Cardiac fibroblast (primary cell): ENCODE results near the gene FRYL.

Experiments used
- DNase-seq, 2 donors: peaks; one replicate each; pipeline versions ENCODE4 v3.0.0 to v3.0.0-alpha.2; 2010; ENCODE audit warnings: low read depth in 2 of 2
- H3K4me3 ChIP-seq, 2 donors: replicated peaks in 1 of 2; 1 replicate in 1 of 2; 2 replicates in 1 of 2; pipeline ENCODE4 v1.5.1; 2011; ENCODE audit warnings: low read depth in 2 of 2, low read length in 2 of 2, mild to moderate bottlenecking in 2 of 2, moderate library complexity in 1 of 2
- CTCF ChIP-seq: IDR thresholded peaks from one replicate; pipeline ENCODE4 v1.5.1; 2011; ENCODE audit warnings: low read depth, mild to moderate bottlenecking, low read length, inconsistent platforms

FRYL gene

GRCh38 chr4:48539597-48539996 lies 240.5 kb downstream of the FRYL start:
- H3K4me3 ChIP-seq: no peak overlapping the region
- DNase-seq: no peak
- TF ChIP-seq CTCF: no peak

DNA sequence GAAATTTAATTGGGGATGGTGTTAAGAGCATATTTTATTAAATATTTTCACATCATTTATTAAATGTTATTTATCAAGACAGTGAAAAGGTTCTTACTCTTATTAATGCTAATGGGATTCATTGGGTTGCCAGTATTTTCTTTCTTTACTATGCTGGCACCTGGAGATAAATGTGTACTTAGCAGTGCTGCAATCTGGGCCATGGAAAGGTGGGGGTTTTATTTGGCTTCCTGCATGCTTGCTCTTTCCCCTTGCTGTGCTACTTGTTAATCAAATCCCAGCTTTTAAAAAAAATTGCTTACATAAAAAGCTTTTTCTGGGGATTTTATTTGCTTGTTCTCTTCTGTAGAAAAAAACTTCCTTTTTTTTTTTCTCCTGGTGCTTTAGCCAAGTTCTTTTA lies 241.7 kb downstream of the FRYL start:
- no peak for TF ChIP-seq CTCF
- DNase-seq: peak in 1 of 2 donors; percentile 2
- H3K4me3 ChIP-seq: no peak overlapping the region

DNA sequence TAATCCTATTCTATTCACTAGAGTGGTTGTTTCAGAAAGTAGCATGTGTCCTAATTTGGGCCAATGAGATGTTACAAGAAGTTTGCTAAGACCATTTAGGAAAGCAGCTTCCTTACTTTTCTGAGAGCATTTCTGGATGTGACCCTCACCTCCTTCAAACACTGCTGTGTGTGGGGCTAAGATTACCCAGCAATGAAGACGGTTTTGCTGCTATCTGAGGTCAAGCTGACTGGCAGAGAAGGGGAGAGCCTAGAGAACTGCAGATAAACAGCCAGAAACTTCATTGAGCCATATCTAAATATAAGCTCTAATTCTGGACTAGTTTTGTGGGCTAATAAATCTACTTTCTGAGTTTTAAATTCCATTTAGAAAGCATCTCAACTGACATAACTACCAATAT lies 253.7 kb downstream of the FRYL start:
- no peak for TF ChIP-seq CTCF
- DNase-seq: no peak
- H3K4me3 ChIP-seq: no peak overlapping the region

GRCh38 chr4:48518143-48518542 lies 261.9 kb downstream of the FRYL start:
- TF ChIP-seq CTCF: no peak
- no peak for DNase-seq
- H3K4me3 ChIP-seq: no peak overlapping the region

GRCh38 chr4:48509543-48509942 lies 270.5 kb downstream of the FRYL start:
- no peak for TF ChIP-seq CTCF
- no peak for DNase-seq
- H3K4me3 ChIP-seq: no peak overlapping the region

DNA sequence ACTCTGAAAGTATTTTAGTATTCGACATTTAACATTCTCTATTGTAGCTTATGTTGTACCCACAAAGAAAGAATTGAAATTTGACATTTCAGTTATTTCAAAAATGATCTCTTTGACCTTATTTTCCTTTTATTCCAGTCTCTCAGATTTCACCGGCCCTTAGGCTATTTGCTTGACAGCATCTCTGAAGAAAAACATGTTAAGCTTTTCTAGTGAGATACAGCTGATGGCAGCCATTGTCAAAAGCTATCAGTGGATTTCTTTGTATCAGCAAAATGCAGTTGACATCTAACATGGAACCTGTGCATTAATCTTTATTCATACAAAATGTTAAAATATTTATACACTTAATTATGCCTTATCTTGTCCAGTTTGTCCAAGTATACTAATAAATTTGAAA lies 273.4 kb downstream of the FRYL start:
- DNase-seq: no peak
- H3K4me3 ChIP-seq: no peak overlapping the region
- no peak for TF ChIP-seq CTCF

DNA sequence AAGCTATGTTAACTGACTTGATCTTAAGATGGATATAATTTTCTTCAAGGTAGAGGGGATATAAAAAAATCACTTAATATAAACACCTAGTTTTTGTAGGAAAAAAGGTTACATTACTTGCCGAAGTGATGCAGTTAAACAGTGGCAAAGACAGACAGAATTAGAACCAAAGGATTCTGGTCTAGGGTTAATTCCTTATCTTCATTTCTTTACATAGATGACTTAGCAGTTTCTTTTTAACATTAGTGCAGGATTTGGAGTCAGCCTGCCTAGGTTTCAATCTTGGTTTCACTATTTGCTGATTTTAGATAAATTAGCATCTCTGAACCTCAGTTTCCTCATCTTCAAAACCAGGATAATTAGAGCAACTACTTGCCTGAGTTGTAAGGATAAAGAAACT lies 275.7 kb downstream of the FRYL start:
- TF ChIP-seq CTCF: no peak
- DNase-seq: no peak

More for the DNA sequence above, 275.7 kb downstream of the FRYL start:
- H3K4me3 ChIP-seq: no peak overlapping the region
